ENCODE results near the gene MRPL49. TPM values are rescaled to one million over a fixed set of nuclear protein-coding genes. Genes with fewer than 3 reads are reported as not detected.

Gene MRPL49
- total RNA-seq, 4 donors from 2014 or later: 48.0 to 68.5 (median 61.7) TPM

DNA sequence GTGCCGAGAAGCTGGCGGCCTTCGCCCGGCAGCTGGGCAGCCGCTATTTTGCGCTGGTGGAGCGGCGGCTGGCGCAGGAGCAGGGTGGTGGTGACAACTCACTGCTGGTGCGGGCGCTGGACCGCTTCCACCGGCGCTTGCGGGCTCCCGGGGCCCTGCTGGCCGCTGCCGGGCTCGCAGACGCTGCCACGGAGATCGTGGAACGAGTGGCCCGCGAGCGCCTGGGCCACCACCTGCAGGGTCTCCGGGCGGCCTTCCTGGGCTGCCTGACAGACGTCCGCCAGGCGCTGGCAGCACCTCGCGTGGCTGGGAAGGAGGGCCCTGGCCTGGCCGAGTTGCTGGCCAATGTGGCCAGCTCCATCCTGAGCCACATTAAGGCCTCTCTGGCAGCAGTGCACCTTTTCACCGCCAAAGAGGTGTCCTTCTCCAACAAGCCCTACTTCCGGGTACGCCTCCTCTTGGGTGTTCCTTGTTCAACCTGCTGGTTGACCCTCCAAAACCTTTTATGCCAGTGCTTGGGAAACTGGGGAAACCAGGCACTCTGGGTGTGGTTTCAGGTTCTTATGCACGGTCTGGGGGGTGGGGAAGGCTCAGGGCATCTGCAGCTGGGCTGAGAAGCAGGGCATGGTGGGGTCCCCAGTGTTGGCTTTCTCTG is 13.5 kb upstream of the MRPL49 start:
- TF ChIP-seq, protein P1, sequence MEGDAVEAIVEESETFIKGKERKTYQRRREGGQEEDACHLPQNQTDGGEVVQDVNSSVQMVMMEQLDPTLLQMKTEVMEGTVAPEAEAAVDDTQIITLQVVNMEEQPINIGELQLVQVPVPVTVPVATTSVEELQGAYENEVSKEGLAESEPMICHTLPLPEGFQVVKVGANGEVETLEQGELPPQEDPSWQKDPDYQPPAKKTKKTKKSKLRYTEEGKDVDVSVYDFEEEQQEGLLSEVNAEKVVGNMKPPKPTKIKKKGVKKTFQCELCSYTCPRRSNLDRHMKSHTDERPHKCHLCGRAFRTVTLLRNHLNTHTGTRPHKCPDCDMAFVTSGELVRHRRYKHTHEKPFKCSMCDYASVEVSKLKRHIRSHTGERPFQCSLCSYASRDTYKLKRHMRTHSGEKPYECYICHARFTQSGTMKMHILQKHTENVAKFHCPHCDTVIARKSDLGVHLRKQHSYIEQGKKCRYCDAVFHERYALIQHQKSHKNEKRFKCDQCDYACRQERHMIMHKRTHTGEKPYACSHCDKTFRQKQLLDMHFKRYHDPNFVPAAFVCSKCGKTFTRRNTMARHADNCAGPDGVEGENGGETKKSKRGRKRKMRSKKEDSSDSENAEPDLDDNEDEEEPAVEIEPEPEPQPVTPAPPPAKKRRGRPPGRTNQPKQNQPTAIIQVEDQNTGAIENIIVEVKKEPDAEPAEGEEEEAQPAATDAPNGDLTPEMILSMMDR (IDR thresholded peaks at IDR 0.05): no peak
- TF ChIP-seq EP300 (IDR thresholded peaks at IDR 0.05) (no peak), POLR2A (IDR thresholded peaks at IDR 0.05) (no peak), POLR2AphosphoS5 (IDR thresholded peaks at IDR 0.05) (no peak)
- Histone ChIP-seq H3K9me3 (no peaks in the 10 kb centered on the region), H3K4me1 (peaks cover 58% of the 10 kb centered on the region), H3K4me3 (no peak overlapping the region), H3K27me3 (no peaks in the 10 kb centered on the region), H3K27ac (peak overlapping the region; percentile 67), H3K36me3 (peaks cover 26% of the 10 kb centered on the region)
- 77% methylated on average over 11 of the region's 38 CpGs for WGBS
- no peak for DNase-seq (ENCODE audit: low spot score in 2 of 2)

DNA sequence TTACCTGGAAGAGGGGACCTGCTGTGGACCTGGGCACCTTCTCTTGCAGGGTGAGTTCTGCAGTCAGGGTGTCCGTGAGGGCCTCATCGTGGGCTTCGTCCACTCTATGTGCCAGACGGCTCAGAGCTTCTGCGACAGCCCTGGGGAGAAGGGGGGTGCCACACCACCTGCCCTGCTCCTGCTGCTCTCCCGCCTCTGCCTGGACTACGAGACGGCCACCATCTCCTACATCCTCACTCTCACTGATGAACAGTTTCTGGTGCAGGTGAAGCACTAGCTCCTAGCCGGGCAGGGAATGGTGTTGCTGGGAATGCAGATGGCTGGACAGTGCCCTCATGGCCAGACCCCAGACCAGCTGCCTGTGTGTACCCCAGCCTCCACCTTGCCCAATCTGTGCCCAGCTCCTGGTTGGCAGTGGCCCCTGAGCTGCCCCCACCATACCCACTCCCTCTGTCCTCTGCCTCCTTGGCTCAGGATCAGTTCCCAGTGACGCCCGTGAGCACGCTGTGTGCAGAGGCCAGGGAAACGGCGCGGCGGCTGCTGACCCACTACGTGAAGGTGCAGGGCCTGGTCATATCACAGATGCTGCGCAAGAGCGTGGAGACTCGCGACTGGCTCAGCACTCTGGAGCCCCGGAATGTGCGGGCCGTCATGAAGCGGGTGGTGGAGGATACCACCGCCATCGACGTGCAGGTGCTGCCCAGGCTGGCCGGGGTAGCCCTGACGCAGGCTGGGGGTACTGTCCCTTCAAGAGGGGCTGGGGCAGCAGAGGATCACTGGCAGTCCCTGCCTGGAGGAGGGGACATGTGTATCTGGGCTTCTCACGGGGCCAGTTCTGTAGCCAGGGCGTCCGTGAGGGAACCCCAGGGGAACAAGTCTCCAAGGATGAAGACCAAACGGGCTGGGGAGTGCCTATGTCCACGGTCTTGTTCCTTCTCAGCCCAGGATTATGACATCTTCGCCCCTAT is 12.6 kb upstream of the MRPL49 start:
- peaks cover 26% of the 10 kb centered on the region for H3K36me3 ChIP-seq
- peak overlapping the region; percentile 11 for H3K27ac ChIP-seq
- DNase-seq (ENCODE audit: low spot score in 2 of 2): peak in 1 of 2 donors; percentile 66
- H3K9me3 ChIP-seq: no peaks in the 10 kb centered on the region
- H3K4me3 ChIP-seq: no peak overlapping the region
- peaks cover 54% of the 10 kb centered on the region for H3K4me1 ChIP-seq
- TF ChIP-seq EP300 (IDR thresholded peaks at IDR 0.05) (no peak), POLR2A (IDR thresholded peaks at IDR 0.05) (no peak), POLR2AphosphoS5 (IDR thresholded peaks at IDR 0.05) (no peak)
- TF ChIP-seq, protein P1 (IDR thresholded peaks at IDR 0.05): no peak
- 85% methylated on average over 30 of the region's 36 CpGs for WGBS
- H3K27me3 ChIP-seq: no peaks in the 10 kb centered on the region

DNA sequence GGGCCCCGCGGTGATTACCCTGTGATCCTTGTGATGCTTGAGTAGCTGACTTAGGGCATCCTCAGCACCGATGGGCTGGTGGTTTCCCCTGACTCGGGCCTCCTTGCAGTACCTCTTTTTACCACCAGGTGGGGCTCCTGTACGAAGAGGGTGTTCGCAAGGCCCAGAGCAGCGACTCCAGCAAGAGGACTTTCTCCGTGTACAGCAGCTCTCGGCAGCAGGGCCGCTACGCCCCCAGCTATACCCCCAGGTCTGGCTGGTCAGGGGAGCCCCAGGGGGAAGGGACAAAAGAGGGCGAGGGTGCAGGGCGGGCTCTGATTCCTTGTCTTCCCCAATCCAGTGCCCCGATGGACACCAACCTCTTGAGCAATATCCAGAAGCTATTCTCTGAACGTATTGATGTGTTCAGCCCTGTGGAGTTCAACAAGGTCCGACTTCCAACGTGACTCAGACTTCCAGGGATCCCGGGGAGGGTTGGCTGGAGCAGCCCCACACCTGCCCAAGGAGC is 11.7 kb upstream of the MRPL49 start:
- WGBS: 0% methylated on average over 4 of the region's 18 CpGs
- Histone ChIP-seq H3K27ac (no peak overlapping the region), H3K36me3 (peaks cover 26% of the 10 kb centered on the region), H3K9me3 (no peaks in the 10 kb centered on the region), H3K4me1 (peaks cover 50% of the 10 kb centered on the region), H3K4me3 (no peak overlapping the region), H3K27me3 (no peaks in the 10 kb centered on the region)
- TF ChIP-seq, protein P1 (IDR thresholded peaks at IDR 0.05): peak; percentile 99 to 100
- TF ChIP-seq EP300 (IDR thresholded peaks at IDR 0.05): no peak
- peak; percentile 94 for DNase-seq (ENCODE audit: low spot score in 2 of 2)

DNA sequence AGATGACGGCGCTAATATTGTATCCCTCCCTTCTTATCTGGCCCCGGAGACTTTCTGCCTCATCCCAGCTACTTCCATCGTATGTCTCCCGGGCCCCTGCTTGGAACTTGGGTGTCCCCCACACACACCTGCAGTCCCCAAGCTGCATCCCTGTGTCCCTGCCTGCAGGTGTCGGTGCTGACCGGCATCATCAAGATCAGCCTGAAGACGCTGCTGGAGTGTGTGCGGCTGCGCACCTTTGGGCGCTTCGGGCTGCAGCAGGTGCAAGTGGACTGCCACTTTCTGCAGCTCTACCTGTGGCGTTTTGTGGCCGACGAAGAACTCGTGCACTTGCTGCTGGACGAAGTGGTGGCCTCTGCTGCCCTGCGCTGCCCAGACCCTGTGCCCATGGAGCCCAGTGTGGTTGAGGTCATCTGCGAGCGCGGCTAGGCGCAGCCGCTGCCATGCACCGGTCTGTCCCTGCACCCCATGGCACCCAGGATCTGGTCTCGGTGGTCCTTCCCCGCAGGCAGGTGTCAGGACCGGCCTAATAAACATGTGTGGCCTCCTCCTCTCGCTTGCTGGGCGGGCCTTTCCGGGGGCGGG is 10.9 kb upstream of the MRPL49 start:
- H3K27me3 ChIP-seq: no peaks in the 10 kb centered on the region
- H3K4me3 ChIP-seq: peak overlapping the region; percentile 61
- no peak overlapping the region for H3K27ac ChIP-seq
- no peaks in the 10 kb centered on the region for H3K9me3 ChIP-seq
- peaks cover 26% of the 10 kb centered on the region for H3K36me3 ChIP-seq
- TF ChIP-seq POLR2AphosphoS5 (IDR thresholded peaks at IDR 0.05): no peak
- no peak for TF ChIP-seq POLR2A (IDR thresholded peaks at IDR 0.05)
- no peak for TF ChIP-seq EP300 (IDR thresholded peaks at IDR 0.05)
- TF ChIP-seq, protein P1 (IDR thresholded peaks at IDR 0.05): no peak
- WGBS: 84% methylated on average over 11 of the region's 31 CpGs
- DNase-seq (ENCODE audit: low spot score in 2 of 2): peak in 1 of 2 donors; percentile 73
- peaks cover 57% of the 10 kb centered on the region for H3K4me1 ChIP-seq
